Measurements from ENCODE around the gene MSTN. TPM values are rescaled to one million over a fixed set of nuclear protein-coding genes. Genes with fewer than 3 reads are reported as not detected.

Gene MSTN
- total and polyA plus RNA-seq, 11 donors, result 0.01 to 1.1 (median 0.14) TPM; not detected in 5

DNA sequence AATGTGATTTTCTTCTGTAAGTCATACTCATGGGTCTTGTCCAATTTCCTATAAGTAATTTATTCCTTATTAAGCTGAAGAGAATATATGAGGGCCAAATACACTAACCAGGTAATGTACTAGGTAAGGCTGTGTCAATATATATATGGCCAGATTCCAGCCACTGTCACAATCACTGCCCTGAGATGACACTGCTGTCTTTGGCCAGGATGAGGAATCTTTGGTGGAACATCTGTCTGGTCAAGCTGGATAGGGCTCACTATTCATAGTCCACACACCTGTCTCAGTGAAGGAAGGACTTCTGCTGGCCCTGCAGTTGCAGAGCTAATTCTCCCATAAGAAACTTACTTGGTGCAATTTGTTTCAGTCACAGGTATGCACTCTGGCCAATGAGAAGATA, 11.3 kb downstream of the MSTN start:
- TF ChIP-seq, protein P1, sequence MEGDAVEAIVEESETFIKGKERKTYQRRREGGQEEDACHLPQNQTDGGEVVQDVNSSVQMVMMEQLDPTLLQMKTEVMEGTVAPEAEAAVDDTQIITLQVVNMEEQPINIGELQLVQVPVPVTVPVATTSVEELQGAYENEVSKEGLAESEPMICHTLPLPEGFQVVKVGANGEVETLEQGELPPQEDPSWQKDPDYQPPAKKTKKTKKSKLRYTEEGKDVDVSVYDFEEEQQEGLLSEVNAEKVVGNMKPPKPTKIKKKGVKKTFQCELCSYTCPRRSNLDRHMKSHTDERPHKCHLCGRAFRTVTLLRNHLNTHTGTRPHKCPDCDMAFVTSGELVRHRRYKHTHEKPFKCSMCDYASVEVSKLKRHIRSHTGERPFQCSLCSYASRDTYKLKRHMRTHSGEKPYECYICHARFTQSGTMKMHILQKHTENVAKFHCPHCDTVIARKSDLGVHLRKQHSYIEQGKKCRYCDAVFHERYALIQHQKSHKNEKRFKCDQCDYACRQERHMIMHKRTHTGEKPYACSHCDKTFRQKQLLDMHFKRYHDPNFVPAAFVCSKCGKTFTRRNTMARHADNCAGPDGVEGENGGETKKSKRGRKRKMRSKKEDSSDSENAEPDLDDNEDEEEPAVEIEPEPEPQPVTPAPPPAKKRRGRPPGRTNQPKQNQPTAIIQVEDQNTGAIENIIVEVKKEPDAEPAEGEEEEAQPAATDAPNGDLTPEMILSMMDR (IDR thresholded peaks at IDR 0.05), result no peak
- TF ChIP-seq POLR2A (IDR thresholded peaks at IDR 0.05), result no peak
- H3K27me3 ChIP-seq, result no peaks in the 10 kb centered on the region
- no peak for DNase-seq
- H3K36me3 ChIP-seq, result no peaks in the 10 kb centered on the region
- H3K4me1 ChIP-seq, result no peaks in the 10 kb centered on the region
- H3K4me3 ChIP-seq, result no peak overlapping the region
- no peaks in the 10 kb centered on the region for H3K9me3 ChIP-seq
- no peak overlapping the region for H3K27ac ChIP-seq
- intact Hi-C loops (cut with DNase I), result no loop called here
- ATAC-seq, result no peak

DNA sequence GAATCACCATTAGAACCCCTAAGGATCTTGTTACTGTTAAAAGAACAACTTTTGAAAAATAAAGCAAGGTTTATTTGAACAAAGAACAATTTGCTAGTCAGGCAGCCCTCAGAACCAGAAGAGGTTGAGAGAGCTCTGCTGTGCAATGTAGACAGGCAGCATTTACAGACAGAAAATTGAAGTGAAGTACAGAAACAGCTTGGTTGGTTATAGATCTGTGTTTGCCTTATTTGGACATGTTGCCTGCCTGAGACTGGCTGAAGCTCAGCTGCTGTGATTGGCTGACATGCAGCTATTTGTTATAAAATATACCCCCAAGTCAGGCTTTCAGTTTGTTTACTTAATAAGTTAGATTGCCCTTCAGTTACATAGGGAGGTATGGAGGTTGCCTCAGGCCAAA, 12.5 kb downstream of the MSTN start:
- ATAC-seq (no peak), DNase-seq (no peak)
- Histone ChIP-seq H3K27me3 (peaks cover 0 to 7% (median 0%) of the 10 kb centered on the region in 9 donors), H3K9me3 (no peaks in the 10 kb centered on the region), H3K4me3 (no peak overlapping the region), H3K4me1 (no peaks in the 10 kb centered on the region), H3K36me3 (no peaks in the 10 kb centered on the region), H3K27ac (no peak overlapping the region)
- intact Hi-C loops (cut with DNase I), result no loop called here
- TF ChIP-seq, protein P1 (IDR thresholded peaks at IDR 0.05), result no peak
- no peak for TF ChIP-seq POLR2A (IDR thresholded peaks at IDR 0.05)

GRCh38 chr2:190044866-190045265, 17.7 kb downstream of the MSTN start:
- H3K4me1 ChIP-seq, result no peaks in the 10 kb centered on the region
- H3K4me3 ChIP-seq, result no peak overlapping the region
- DNase-seq (no peak), ATAC-seq (no peak)
- H3K9me3 ChIP-seq, result no peaks in the 10 kb centered on the region
- peaks cover 0 to 7% (median 0%) of the 10 kb centered on the region in 9 donors for H3K27me3 ChIP-seq
- H3K27ac ChIP-seq, result no peak overlapping the region
- TF ChIP-seq, protein P1 (IDR thresholded peaks at IDR 0.05), result no peak
- no peak for TF ChIP-seq POLR2A (IDR thresholded peaks at IDR 0.05)
- intact Hi-C loops (cut with DNase I), result no loop called here
- 90 to 97% (median 96%) methylated on average over 2 of the region's 2 CpGs for WGBS, 4 donors
- no peaks in the 10 kb centered on the region for H3K36me3 ChIP-seq

DNA sequence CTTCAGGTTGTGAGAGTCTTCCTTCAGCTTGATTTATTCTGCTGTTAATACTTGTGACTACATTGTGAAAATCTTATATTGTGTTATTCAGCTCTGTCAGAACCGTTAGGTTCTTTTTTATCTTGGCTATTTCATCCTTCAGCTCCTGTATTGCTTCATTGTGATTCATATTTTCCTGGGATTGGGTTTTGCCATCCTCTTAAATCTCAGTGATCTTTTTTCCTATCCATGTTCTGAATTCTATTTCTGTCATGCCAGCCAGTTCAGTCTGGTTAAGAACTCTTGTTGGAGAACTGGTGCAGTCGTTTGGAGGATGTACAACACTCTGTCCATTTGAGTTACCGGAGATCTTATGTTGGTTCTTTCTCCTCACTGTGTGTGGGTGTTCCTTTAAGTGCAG, 19.1 kb downstream of the MSTN start:
- Histone ChIP-seq H3K9me3 (no peaks in the 10 kb centered on the region), H3K27ac (no peak overlapping the region), H3K4me3 (no peak overlapping the region), H3K4me1 (no peaks in the 10 kb centered on the region), H3K27me3 (peaks cover 0 to 7% (median 0%) of the 10 kb centered on the region in 9 donors), H3K36me3 (no peaks in the 10 kb centered on the region)
- no peak for DNase-seq
- 81 to 84% (median 82%) methylated on average over 3 of the region's 3 CpGs for WGBS, 4 donors
- intact Hi-C loops (cut with DNase I), result no loop called here
- ATAC-seq, result no peak
- TF ChIP-seq, protein P1 (IDR thresholded peaks at IDR 0.05), result no peak
- no peak for TF ChIP-seq POLR2A (IDR thresholded peaks at IDR 0.05)
